Neutrophil (primary cell): ENCODE results near the gene DLGAP4.
"Not testable (repeated sequence)": the region's sequence is repeated elsewhere in the genome, so short reads cannot be mapped to it uniquely, and the experiment has no call there.

Source experiments
- H3K27ac ChIP-seq: fragments of 200-600 bp; sonication (generic); 2 replicates; pipeline ENCODE4 v1.5.1; 2016; ENCODE audit warnings: mild to moderate bottlenecking, moderate library complexity
- H3K27me3 ChIP-seq: fragments of 200-600 bp; sonication (generic); 2 replicates; pipeline ENCODE4 v1.6.0; 2016; ENCODE audit warnings: mild to moderate bottlenecking
- H3K36me3 ChIP-seq: fragments of 200-600 bp; sonication (generic); 2 replicates; pipeline ENCODE4 v1.5.1; 2017
- H3K4me1 ChIP-seq, 2 experiments: fragments of 200-600 bp in 1 of 2; sonication (generic) in 1 of 2; 1 replicate in 1 of 2; 2 replicates in 1 of 2; pipeline versions ENCODE4 v1.5.1 to v1.6.1; 2013 to 2016; ENCODE audit warnings: low read depth in 1 of 2, low read length in 1 of 2, mild to moderate bottlenecking in 1 of 2, moderate library complexity in 1 of 2; ENCODE audit not compliant: control insufficient read depth in 1 of 2, insufficient read depth in 1 of 2
- H3K4me3 ChIP-seq, 2 experiments: fragments of 200-600 bp in 1 of 2; sonication (generic) in 1 of 2; 1 replicate in 1 of 2; 2 replicates in 1 of 2; pipeline ENCODE4 v1.5.1; 2013 to 2016; ENCODE audit warnings: low read depth in 1 of 2, low read length in 1 of 2, mild to moderate bottlenecking in 1 of 2, moderate library complexity in 1 of 2
- H3K9me3 ChIP-seq: fragments of 200-600 bp; sonication (generic); 2 replicates; pipeline ENCODE4 v1.5.1; 2016
- CTCF ChIP-seq: fragments of 200-600 bp; sonication (generic); IDR thresholded peaks from 2 replicates; pipeline ENCODE4 v1.5.1; 2016; ENCODE audit warnings: antibody characterized with exemption

Gene DLGAP4

GRCh38 chr20:36562724-36563123, 256.6 kb downstream of the DLGAP4 start:
- Histone ChIP-seq H3K9me3 (no peaks in the 10 kb centered on the region), H3K4me3 (no peak overlapping the region), H3K4me1 (no peaks in the 10 kb centered on the region), H3K27me3 (no peaks in the 10 kb centered on the region), H3K36me3 (no peaks in the 10 kb centered on the region), H3K27ac (no peak overlapping the region)
- no peak for TF ChIP-seq CTCF

GRCh38 chr20:36563374-36563773, 257.2 kb downstream of the DLGAP4 start:
- Histone ChIP-seq H3K27ac (no peak overlapping the region), H3K36me3 (no peaks in the 10 kb centered on the region), H3K9me3 (no peaks in the 10 kb centered on the region), H3K4me1 (no peaks in the 10 kb centered on the region), H3K4me3 (no peak overlapping the region), H3K27me3 (no peaks in the 10 kb centered on the region)
- no peak for TF ChIP-seq CTCF

- not testable (repeated sequence) for H3K36me3 ChIP-seq, H3K27ac ChIP-seq, H3K4me1 ChIP-seq, H3K4me3 ChIP-seq, H3K27me3 ChIP-seq, H3K9me3 ChIP-seq
Measured at GRCh38 chr20:36564078-36564725, 258.1 kb downstream of the DLGAP4 start.

GRCh38 chr20:36564726-36565121, 258.6 kb downstream of the DLGAP4 start:
- not testable (repeated sequence) for H3K27ac ChIP-seq, H3K4me1 ChIP-seq, H3K4me3 ChIP-seq, H3K27me3 ChIP-seq, H3K36me3 ChIP-seq, H3K9me3 ChIP-seq

- Histone ChIP-seq H3K27me3 (peaks cover 7% of the 10 kb centered on the region), H3K36me3 (no peaks in the 10 kb centered on the region), H3K27ac (no peak overlapping the region), H3K4me1 (no peaks in the 10 kb centered on the region), H3K9me3 (no peaks in the 10 kb centered on the region), H3K4me3 (no peak overlapping the region)
- no peak for TF ChIP-seq CTCF
Measured at GRCh38 chr20:36565520-36565919, 259.4 kb downstream of the DLGAP4 start.

- Histone ChIP-seq H3K4me3 (no peak overlapping the region), H3K27ac (no peak overlapping the region), H3K36me3 (no peaks in the 10 kb centered on the region), H3K4me1 (peaks cover 13 to 14% of the 10 kb centered on the region in 2 experiments), H3K9me3 (no peaks in the 10 kb centered on the region), H3K27me3 (peaks cover 52% of the 10 kb centered on the region)
- TF ChIP-seq CTCF: no peak
Measured at GRCh38 chr20:36569847-36570429, 263.8 kb downstream of the DLGAP4 start.
